Fibroblast of pulmonary artery (primary cell): ENCODE measurements around the gene WDR20.
"Not testable (repeated sequence)": the region's sequence is repeated elsewhere in the genome, so short reads cannot be mapped to it uniquely, and the experiment has no call there.

Source experiments
- DNase-seq: peaks from one replicate; pipeline ENCODE4 v3.0.0-alpha.2; 2010; ENCODE audit warnings: low read depth
- H3K4me3 ChIP-seq: replicated peaks from 2 replicates; pipeline ENCODE4 v1.5.1; 2011; ENCODE audit warnings: low read depth, mild to moderate bottlenecking, control low read depth, low read length, moderate library complexity
- TF ChIP-seq, protein P1 (sequence below): IDR thresholded peaks from 2 replicates; pipeline ENCODE4 v1.5.1; 2011; ENCODE audit warnings: mild to moderate bottlenecking, control low read depth, low read length, inconsistent platforms; ENCODE audit errors: missing control alignments

The WDR20 gene

DNA sequence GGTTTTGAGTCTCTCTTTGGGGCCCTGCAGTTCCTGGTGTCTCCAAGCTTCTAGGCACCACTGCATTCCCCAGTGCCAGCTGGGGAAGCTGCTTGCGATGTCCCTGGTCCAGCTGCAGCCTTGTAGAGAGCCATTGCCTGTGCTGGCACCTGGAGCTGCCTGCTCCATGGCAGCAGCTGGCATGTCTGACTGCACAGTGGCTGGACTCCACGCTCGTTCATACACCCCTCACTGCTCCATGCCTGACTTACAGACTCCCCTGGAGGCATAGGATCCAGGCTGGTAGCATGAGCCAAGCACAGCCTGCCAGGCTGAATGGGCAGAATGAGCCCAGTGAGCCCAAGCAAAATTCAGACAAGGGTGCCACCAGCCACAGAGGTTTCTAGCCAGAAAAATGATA is 21.8 kb upstream of the WDR20 start:
- DNase-seq, result no peak
- no peak overlapping the region for H3K4me3 ChIP-seq
- TF ChIP-seq, protein P1, sequence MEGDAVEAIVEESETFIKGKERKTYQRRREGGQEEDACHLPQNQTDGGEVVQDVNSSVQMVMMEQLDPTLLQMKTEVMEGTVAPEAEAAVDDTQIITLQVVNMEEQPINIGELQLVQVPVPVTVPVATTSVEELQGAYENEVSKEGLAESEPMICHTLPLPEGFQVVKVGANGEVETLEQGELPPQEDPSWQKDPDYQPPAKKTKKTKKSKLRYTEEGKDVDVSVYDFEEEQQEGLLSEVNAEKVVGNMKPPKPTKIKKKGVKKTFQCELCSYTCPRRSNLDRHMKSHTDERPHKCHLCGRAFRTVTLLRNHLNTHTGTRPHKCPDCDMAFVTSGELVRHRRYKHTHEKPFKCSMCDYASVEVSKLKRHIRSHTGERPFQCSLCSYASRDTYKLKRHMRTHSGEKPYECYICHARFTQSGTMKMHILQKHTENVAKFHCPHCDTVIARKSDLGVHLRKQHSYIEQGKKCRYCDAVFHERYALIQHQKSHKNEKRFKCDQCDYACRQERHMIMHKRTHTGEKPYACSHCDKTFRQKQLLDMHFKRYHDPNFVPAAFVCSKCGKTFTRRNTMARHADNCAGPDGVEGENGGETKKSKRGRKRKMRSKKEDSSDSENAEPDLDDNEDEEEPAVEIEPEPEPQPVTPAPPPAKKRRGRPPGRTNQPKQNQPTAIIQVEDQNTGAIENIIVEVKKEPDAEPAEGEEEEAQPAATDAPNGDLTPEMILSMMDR, result no peak

DNA sequence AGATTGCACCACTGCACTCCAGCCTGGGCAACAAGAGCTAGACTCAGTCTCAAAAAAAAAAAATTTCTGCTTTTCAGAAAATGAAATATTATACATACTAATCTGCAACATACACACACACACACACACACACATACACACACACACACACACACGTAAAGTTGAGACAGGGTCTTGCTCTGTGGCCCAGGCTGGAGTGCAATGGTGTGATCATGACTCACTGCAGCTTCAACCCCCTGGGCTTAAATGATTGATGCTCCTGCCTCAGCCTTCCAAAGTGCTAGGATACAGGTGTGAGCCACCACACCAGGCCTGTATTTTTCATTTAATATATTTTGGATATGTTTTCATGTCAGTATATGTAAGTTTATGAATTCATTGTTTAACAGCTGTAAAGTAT is 18.8 kb upstream of the WDR20 start:
- DNase-seq, result no peak
- TF ChIP-seq, protein P1, result no peak
- H3K4me3 ChIP-seq, result no peak overlapping the region

DNA sequence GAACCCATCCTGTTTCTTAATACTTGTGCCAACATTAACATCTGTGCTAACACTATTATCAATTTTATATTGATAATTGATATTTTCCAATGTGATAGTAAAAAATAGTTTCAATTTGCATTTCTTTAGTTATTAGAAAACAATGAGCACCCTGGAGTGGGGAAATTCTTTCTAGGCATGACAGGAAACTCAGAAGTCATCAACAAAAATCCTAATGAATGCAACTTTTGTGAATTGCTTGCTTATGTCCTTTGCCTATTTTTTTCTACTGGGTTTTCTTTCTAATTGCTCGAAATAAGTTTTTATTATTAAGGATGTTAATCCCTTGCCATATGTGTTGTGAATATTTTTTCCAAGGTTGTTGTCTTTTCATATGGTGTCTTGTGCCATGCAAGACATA is 18.1 kb upstream of the WDR20 start:
- no peak for DNase-seq
- TF ChIP-seq, protein P1, result no peak
- no peak overlapping the region for H3K4me3 ChIP-seq

DNA sequence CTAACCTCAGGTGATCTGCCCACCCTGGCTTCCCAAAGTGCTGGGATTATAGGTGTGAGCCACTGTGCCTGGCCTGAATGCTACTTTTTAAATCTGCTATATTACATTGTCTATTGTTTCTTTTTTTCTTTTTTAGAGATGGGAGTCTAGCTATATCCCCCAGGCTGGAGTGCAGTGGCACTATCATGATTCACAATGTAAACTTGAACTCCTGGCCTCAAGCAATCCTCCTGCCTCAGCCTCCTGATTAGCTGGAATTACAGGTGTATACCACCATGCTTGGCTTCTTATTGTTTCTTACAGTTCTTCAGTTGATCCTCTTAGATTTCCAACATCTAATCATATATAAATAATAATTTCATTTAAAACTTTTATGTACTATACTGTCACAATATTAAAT is 15.3 kb upstream of the WDR20 start:
- TF ChIP-seq, protein P1, result no peak
- H3K4me3 ChIP-seq, result no peak overlapping the region
- no peak for DNase-seq

DNA sequence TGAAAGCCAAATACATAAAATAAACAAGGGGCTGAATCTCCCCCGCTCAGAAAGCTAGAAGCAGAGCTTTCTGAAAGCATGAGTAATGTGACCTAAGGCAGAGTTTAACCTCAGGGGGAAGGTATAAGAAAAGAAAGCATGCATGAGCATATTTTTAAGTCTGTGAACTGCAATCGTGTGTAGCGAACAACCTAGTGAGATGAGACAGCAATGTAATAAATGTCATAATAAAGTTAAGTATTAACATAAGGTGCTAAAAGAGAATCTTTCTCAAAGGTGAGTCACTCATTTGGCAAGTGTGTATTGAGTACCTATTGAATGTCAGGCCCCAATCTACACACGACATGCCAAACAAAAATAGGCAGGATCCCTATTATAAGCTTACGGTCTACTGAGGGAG is 14.2 kb upstream of the WDR20 start:
- H3K4me3 ChIP-seq, result no peak overlapping the region
- TF ChIP-seq, protein P1, result no peak
- DNase-seq, result no peak

DNA sequence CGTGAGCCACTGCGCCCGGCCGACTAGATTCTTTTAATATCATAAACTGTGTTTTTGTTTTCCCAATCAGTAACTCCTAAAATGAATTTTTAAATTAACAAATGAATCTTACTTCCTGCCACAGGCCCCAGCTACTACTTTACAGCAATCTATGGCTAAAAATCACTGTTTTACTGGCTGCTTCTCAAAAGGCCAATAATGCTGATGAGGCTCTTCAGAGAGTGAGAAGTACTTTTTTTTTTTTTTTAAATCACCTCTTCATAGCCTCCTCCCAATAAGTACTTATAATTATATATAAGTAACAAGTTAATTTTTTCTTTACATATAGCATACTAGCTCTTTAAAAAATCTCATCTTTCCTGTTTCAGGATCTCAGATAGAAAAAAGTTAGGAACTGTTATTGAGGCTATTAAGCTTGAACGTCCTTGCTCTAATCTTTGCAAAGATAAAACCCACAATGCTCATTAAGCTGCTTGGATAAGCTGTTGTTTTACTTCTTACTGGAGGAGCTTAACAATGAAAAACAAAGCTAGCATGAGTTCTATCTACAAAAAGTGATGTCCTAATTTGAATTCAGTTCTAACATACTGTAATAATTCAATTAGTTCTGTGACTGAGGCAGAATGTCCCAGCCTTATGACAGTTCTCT is 12.8 kb upstream of the WDR20 start:
- no peak overlapping the region for H3K4me3 ChIP-seq
- TF ChIP-seq, protein P1, result no peak
- DNase-seq, result no peak

DNA sequence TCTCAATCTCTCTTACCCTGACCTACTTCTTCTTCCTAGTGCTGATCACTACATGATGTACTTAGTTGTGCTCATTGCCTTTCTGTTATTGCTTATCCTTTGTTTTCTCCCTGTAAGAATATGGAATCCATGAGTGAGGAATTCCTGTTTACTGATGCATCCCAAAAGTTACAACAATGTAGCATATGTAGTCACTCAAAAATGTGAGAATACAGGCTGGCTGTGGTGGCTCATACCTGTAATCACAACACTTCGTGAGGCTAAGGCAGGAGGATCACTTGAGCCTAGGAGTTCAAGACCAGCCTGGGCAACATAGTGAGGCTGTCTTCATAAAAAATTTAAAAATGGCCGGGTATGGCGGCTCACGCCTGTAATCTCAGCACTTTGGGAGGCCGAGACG is 8.0 kb upstream of the WDR20 start:
- no peak overlapping the region for H3K4me3 ChIP-seq
- no peak for DNase-seq
- TF ChIP-seq, protein P1, result no peak

DNA sequence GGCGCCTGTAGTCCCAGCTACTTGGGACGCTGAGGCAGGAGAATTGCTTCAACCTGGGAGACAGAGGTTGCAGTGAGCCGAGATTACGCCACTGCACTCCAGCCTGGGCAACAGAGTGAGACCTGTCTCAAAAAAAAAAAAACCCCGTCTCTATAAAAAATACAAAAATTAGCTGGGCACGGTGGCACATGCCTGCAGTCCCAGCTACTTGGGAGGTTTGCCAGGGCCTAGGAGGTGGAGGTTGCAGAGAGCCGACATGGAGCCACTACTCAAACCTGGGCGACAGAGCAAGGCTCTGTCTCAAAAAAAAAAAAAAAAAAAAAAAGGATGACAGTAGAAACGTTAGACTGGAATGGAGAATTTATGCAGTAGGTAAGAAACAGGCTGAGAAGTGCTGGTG is 5.7 kb upstream of the WDR20 start:
- DNase-seq, H3K4me3 ChIP-seq: not testable (repeated sequence)

DNA sequence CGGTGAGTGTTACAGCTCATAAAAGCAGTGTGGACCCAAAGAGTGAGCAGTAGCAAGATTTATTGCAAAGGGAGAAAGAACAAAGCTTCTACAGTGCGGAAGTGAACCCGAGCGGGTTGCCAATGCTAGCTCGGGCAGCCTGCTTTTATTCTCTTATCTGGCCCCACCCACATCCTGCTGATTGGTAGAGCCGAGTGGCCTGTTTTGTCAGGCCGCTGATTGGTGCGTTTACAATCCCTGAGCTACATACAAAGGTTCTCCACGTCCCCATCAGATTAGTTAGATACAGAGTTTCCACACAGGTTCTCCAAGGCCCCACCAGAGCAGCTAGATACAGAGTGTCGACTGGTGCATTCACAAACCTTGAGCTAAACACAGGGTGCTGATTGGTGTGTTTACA is 5.0 kb upstream of the WDR20 start:
- not testable (repeated sequence) for DNase-seq

DNA sequence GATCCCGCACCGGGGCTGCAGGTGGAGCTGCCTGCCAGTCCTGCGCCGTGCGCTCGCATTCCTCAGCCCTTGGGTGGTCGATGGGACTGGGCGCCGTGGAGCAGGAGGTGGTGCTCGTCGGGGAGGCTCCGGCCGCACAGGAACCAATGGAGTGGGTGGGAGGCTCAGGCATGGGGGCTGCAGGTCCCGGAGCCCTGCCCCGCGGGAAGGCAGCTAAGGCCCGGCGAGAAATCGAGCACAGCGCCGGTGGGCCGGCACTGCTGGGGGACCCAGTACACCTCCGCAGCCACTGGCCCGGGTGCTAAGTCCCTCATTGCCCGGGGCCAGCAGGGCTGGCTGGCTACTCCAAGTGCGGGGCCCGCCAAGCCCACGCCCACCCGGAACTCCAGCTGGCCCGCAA is 4.2 kb upstream of the WDR20 start:
- not testable (repeated sequence) for H3K4me3 ChIP-seq, DNase-seq

More for the DNA sequence above, 5.0 kb upstream of the WDR20 start:
- not testable (repeated sequence) for H3K4me3 ChIP-seq
